ENCODE data around the gene TIAM1.

Gene TIAM1

DNA sequence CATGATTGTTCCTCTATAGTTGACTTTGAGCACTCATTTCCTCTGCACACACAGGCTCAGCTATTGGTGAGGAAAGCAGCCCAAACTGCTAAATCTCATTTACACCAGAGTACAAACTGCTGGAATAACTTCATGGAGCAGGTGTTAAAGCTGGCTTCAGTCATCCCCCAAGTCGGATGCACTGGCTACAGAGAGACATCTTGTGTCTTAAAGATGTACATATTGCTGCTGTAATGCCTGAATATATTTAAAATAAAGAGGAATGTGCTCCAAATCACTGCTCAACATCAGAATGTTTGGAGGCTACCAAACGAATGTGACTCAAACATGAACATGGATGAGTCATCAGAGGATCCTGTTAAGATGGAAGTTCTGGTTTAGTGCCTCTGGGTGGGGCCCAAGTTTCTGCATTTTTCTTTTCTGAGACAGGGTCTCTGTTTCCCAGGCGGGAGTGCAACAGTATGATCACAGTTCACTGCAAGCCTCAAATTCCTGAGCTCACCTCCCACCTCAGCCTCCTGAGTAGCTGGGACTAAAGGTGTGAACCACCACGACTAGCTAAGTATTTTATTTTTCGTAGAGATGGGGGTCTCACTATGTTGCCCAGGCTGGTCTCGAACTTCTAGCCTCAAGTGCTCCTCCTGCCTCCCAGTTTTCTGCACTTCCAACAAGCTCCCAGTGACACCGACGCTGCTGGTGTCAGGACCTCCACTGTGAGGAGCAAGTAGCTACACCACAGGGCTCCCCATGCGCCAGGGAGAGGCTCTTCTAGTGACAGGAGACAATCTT, 226.7 kb downstream of the TIAM1 start:
- no peak for DNase-seq

- no peak for DNase-seq
Measured at GRCh38 chr21:31115249-31115648, 228.8 kb downstream of the TIAM1 start.

DNA sequence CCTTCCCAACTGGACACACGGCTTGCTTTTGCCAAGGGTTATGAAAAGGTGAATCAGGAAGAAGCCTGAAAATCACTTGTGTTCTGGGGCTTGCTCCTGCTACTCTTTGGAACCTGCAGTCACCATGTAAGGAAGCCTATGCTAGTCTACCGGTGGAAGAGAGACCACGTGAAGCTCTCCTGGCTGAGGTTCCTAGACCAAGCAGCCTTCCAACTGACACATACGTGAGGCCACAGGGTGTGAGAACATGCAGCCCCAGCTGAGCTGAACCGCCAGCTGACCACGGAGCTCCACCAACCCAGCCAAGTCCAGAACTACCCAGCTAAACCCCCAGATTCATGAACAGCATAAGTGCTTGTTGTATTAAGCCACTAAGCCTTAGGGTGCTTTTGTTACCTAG, 233.0 kb downstream of the TIAM1 start:
- no peak for DNase-seq

- no peak for DNase-seq
Measured at GRCh38 chr21:31110430-31110829, 233.6 kb downstream of the TIAM1 start.

GRCh38 chr21:31107871-31108270, 236.2 kb downstream of the TIAM1 start:
- no peak for DNase-seq

DNA sequence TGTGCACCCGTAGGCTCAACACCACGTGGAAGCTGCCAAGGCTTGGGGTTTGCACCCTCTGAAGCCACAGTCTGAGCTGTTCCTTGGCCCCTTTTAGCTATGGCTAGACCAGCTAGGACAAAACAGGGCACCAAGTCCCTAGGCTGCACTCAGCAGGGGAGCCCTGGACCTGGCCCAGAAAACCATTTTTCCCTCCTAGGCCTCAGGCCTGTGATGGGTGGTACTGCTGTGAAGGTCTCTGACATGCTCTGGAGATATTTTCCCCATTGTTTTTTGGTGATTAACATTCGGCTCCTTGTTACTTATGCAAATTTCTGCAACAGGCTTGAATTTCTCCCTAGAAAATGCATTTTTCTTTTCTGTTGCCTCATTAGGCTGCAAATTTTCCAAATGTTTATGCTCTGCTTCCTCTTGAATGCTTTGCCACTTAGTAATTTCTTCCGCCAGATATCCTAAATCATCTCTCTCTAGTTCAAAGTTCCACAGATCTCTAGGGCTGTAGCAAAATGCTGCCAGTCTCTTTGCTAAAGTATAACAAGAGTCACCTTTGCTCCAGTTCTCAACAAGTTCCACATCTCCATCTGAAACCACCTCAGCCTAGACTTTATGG, 236.8 kb downstream of the TIAM1 start:
- DNase-seq: no peak

- no peak for DNase-seq
Measured at GRCh38 chr21:31103571-31104265, 240.3 kb downstream of the TIAM1 start.

DNA sequence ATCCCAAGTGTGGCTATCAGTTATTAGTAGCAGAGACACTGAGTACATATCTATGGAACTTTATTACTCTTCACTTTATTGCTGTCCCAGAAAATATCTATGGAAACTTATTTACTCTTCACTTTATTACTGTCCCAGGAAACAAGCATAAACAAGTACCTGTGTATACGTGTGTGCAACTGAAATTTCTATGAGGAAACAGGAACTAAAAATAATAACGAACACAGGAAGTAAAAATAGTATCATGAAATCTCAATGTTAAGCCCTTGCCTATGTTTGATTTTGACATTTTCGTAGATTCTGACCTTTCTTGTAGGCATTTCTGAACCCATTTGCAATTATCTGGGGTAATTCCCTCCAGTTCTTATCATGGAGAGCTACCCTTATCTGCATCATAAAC, 240.9 kb downstream of the TIAM1 start:
- DNase-seq: no peak

DNA sequence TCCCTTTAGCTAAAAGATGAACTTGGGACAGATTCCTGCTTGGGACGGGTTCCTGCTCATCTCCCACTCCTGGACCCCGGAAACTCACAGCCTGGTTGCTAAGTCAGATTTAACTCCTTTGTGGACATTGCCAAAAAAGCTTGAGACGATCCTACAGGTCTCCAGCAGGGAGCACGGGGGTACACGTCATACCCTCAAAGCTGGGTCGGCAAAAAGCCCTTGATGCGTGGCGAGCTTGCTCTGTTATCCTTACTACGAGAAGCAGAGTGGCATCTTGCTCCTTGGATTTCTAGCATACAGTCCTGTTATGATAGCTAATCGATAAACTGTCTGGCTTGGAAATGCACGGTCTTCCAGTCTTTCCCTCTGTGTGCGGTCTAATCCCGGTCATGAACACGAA, 244.9 kb downstream of the TIAM1 start:
- no peak for DNase-seq

GRCh38 chr21:31098576-31099005, 245.5 kb downstream of the TIAM1 start:
- no peak for DNase-seq

DNA sequence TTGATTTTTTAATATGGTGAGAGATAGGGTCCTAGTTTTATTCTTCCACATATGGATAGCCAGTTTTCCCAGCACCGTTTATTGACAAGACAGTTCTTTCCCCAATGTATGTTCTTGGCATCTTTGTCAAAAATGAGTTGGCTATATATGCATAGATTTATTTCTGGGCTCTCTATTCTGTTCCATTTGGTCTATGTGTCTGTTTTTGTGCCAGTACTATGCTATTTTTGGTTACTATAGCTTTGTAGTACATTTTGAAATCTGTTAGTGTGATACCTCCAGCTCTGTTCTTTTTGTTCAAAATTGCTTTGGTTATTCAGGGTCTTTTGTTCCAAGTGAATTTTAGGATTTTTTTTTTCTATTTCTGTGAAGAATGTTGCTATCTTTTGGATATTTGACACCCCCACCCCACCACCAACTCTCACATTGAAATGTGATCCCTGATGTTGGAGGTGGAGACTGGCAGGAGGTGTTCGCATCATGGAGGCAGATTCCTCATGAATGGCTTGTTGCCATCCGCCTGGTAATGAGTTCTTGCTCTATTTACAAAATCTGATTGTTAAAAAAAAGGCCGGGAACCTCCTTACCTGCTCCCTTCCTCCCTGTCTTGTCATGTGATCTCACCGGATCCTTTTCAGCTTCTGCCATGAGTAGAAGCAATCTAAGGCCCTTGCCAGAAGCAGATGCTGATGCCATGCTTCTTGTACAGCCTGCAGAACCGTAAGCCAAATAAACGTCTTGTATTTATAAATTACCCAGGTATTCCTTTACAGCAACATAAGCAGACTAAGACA, 251.0 kb downstream of the TIAM1 start:
- no peak for DNase-seq

DNA sequence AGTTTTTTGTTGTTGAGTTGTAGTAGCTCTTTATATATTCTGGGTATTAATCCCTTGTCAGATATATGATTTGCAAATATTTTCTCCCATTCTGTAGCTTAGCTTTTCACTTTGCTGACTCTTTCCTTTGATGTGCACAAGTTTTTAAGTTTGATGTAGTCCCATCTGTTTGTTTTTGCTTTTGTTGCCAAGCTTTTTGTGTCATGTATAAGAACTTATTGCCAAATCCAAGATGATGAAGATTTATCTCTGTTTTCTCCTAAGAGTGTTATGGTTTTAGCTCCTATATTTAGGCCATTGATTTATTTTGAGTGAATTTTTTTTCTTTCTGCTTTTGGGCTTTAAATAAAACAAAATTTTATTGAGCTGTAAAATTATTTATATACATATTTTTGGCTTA, 253.7 kb downstream of the TIAM1 start:
- no peak for DNase-seq

DNA sequence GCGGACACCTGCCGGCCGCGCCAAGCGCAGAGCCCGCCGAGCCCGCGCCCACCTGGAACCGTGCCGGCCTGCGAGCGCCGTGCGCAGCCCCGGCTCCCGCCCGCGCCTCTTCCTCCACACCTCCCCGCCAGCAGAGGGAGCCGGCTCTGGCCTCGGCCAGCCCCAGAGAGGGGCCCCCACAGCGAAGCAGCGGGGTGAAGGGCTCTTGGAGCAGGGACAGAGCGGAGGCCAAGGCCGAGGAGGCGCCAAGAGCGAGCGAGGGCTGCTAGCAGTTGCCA, 255.6 kb downstream of the TIAM1 start:
- no peak for DNase-seq

- no peak for DNase-seq
Measured at GRCh38 chr21:31087639-31088473, 256.2 kb downstream of the TIAM1 start.

GRCh38 chr21:31084689-31085088, 259.4 kb downstream of the TIAM1 start:
- no peak for DNase-seq

DNA sequence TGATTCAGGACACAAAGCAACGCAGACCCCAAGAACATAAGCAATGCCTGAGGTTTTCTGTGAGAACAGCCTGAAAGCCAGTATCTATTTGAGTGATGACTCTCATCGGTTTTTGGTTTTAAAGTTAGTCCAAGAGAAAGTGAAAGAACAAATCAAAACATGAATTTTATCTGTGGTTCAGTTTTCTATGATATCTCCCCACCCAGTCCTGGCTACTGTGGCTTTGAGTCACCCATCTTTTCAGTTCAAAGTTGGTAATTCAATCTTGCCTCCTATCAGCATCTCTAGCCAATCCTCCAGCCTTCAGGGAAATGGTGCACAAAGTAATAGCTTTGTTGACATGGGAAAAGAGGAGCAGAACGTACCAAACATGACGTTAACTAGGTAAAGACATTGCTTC, 265.3 kb downstream of the TIAM1 start:
- no peak for DNase-seq

- DNase-seq: no peak
Measured at GRCh38 chr21:31078216-31078615, 265.8 kb downstream of the TIAM1 start.

DNA sequence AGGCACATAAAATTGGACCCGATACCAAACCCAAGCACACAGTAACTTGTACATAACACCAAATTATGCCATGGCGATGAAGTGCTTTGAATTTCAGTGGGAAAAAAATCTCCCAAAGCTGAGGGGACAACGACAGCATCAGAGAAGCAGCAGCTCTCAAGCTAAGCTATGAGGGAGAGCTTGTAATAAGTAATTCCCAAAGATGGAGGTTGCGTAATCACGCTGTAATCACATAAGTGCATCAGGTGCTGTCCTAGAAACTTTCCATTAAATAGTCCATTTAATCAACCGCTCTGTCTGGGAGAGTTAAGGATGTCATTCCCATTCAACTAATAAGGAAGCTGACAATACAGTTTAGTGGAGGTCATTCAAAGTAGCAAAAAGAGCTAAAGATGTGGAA, 268.2 kb downstream of the TIAM1 start:
- no peak for DNase-seq

DNA sequence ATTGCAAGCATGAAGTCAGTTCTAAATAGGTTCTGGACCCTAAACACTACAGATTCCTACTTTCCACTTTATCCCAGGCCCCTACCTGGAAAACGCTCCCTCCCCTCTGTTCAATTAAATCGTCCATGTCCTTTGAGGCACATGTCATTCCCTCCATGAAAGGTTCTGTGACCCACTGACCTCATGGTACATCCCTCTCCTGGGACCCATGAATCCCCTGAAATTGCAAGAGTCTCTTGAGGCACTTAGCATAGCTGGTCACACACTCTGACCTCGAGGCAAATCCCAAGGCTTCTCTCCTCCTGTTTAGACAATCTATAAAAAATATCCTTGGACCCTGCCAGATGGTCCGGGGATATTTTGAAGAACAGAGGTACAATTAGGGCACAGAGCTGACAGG, 271.5 kb downstream of the TIAM1 start:
- no peak for DNase-seq

Measured in DMS153 (cell line).